Endothelial cell of umbilical vein (primary cell): Measurements from ENCODE around the gene EEFSEC. TPM values are rescaled to one million over a fixed set of nuclear protein-coding genes. Genes with fewer than 3 reads are reported as not detected.

Experiments
- BruUV-seq: library from RNA; stranded (reverse); fragments of 400-500 nt; replicated peaks from 2 replicates; lab custom pipeline; 2021; lab: Mats Ljungman, UMichigan
- CTCF ChIA-PET: fragments of 300-600, 350-600 bp; sonication (Branson Sonifier 250); formaldehyde crosslinking; loops from one replicate; lab custom pipeline; 2021; ENCODE audit warnings: antibody characterized with exemption, inconsistent platforms; lab: Charles Lee
- POLR2A ChIA-PET: fragments of 300-600, 350-600 bp; sonication (Branson Sonifier 250); formaldehyde crosslinking; loops from one replicate; lab custom pipeline; 2021; ENCODE audit warnings: antibody characterized with exemption, inconsistent platforms; lab: Charles Lee
- DNase-seq: peaks from one replicate; pipeline ENCODE4 v3.0.0-alpha.2; 2011; ENCODE audit warnings: low read depth, low spot score
- FAIRE-seq: peaks from 2 replicates; lab custom pipeline; 2011; peaks lifted over from hg19 to GRCh38; lab: Jason Lieb, UNC
- H2AFZ ChIP-seq: 2 replicates; pipeline ENCODE4 v1.6.0; 2012; ENCODE audit warnings: low read depth, low read length, control low read depth, inconsistent platforms
- H3K27ac ChIP-seq: 2 replicates; pipeline ENCODE4 v1.5.1; 2011; ENCODE audit warnings: low read depth, mild to moderate bottlenecking, control low read depth, low read length, moderate library complexity; ENCODE audit not compliant: insufficient read depth
- H3K27me3 ChIP-seq, 2 experiments: 2 replicates each; pipeline versions ENCODE4 v1.6.0 to v1.6.1; 2011; ENCODE audit warnings: low read length in 2 of 2, mixed read lengths in 1 of 2; ENCODE audit not compliant: control insufficient read depth in 2 of 2, insufficient read depth in 2 of 2
- H3K36me3 ChIP-seq, 2 experiments: 2 replicates in 1 of 2; 3 replicates in 1 of 2; pipeline ENCODE4 v1.5.1; 2011; ENCODE audit warnings: low read length in 2 of 2, mild to moderate bottlenecking in 1 of 2, moderate library complexity in 1 of 2; ENCODE audit not compliant: control insufficient read depth in 2 of 2, insufficient read depth in 2 of 2; ENCODE audit errors: extremely low read depth in 1 of 2
- H3K4me1 ChIP-seq: 3 replicates; pipeline ENCODE4 v1.5.1; 2011; ENCODE audit warnings: mild to moderate bottlenecking, low read length; ENCODE audit not compliant: control insufficient read depth, insufficient read depth; ENCODE audit errors: extremely low read depth
- H3K4me2 ChIP-seq: 2 replicates; pipeline ENCODE4 v1.6.1; 2011; ENCODE audit warnings: low read length, control low read depth, mixed read lengths; ENCODE audit not compliant: insufficient read depth
- H3K4me3 ChIP-seq, 3 experiments: fragments of 200-600 bp in 1 of 3; sonication (generic), shearing (Covaris generic) in 1 of 3; replicated peaks in 1 of 3; 2 replicates each; pipeline ENCODE4 v1.5.1; 2011 to 2016; ENCODE audit warnings: control low read depth in 3 of 3, low read length in 3 of 3, mild to moderate bottlenecking in 2 of 3, inconsistent platforms in 1 of 3, low read depth in 1 of 3, moderate library complexity in 1 of 3; ENCODE audit not compliant: insufficient read depth in 1 of 3
- H3K79me2 ChIP-seq: 2 replicates; pipeline ENCODE4 v1.6.0; 2012; ENCODE audit warnings: low read length, inconsistent platforms; ENCODE audit not compliant: control insufficient read depth, insufficient read depth
- H3K9ac ChIP-seq: replicated peaks from 2 replicates; pipeline ENCODE3; 2011; ENCODE audit warnings: low read length, control low read depth; ENCODE audit not compliant: insufficient read depth; ENCODE audit errors: extremely low read depth
- H3K9me1 ChIP-seq: replicated peaks from 3 replicates; pipeline ENCODE4 v1.6.0; 2011; ENCODE audit warnings: mild to moderate bottlenecking, low read length; ENCODE audit not compliant: control insufficient read depth, insufficient read depth; ENCODE audit errors: extremely low read depth
- H3K9me3 ChIP-seq: replicated peaks from 2 replicates; pipeline ENCODE4 v1.5.1; 2012; ENCODE audit warnings: low read length, inconsistent platforms; ENCODE audit not compliant: control insufficient read depth, insufficient read depth
- H4K20me1 ChIP-seq: replicated peaks from 2 replicates; pipeline ENCODE3; 2011; ENCODE audit warnings: mild to moderate bottlenecking, low read length; ENCODE audit not compliant: control insufficient read depth, insufficient read depth; ENCODE audit errors: extremely low read depth
- EZH2 ChIP-seq: IDR thresholded peaks from 2 replicates; pipeline ENCODE4 v1.6.1; 2012; ENCODE audit warnings: borderline replicate concordance, low read depth, mild to moderate bottlenecking, moderate library complexity, low read length, inconsistent platforms; ENCODE audit not compliant: severe bottlenecking
- FOS ChIP-seq: IDR thresholded peaks from 2 replicates; pipeline ENCODE4 v1.6.1; 2011; ENCODE audit warnings: mild to moderate bottlenecking, low read length, moderate library complexity, borderline replicate concordance; ENCODE audit not compliant: insufficient read depth
- GATA2 ChIP-seq: IDR thresholded peaks from 2 replicates; pipeline ENCODE4 v1.7.0; 2011; ENCODE audit warnings: low read depth, mild to moderate bottlenecking, moderate library complexity, mixed read lengths, low read length; ENCODE audit not compliant: insufficient read length, insufficient read depth
- JUN ChIP-seq: IDR thresholded peaks from 2 replicates; pipeline ENCODE4 v1.6.1; 2011; ENCODE audit warnings: borderline replicate concordance, low read depth; ENCODE audit not compliant: insufficient read length, insufficient read depth
- MYC ChIP-seq: IDR thresholded peaks from one replicate; pipeline ENCODE4 v1.6.1; 2011; ENCODE audit warnings: mild to moderate bottlenecking, low read depth, low read length
- POLR2A ChIP-seq: IDR thresholded peaks from 2 replicates; pipeline ENCODE4 v1.6.1; 2012; ENCODE audit warnings: low read depth, mild to moderate bottlenecking, control low read depth, low read length
- POLR2AphosphoS5 ChIP-seq: IDR thresholded peaks from 2 replicates; pipeline ENCODE4 v1.6.1; 2012; ENCODE audit warnings: low read depth, mild to moderate bottlenecking, control low read depth, low read length, moderate library complexity; ENCODE audit not compliant: insufficient read depth
- dilution Hi-C: fragments of 300-500 bp; cut with MboI; formaldehyde crosslinking; loops from one replicate; pipeline ENCODE4 v1.15.0; 2019; ENCODE audit warnings: low sequenced_read_pairs; ENCODE audit not compliant: extremely low pct_ligation_motif_present
- intact Hi-C: fragments of 100-400 bp; cut with micrococcal nuclease; formaldehyde crosslinking; loops from one replicate; pipeline ENCODE4 v1.10.0; 2022
- polyA plus RNA-seq, 4 experiments: library from polyadenylated mRNA; depleted of rRNA in 3 of 4; stranded (reverse) in 3 of 4; unstranded in 1 of 4; fragments of >200 nt; gene quantifications; 2 replicates each; pipeline versions ENCODE4 v1.2.1 to v1.2.3, GENCODE V29; 2011 to 2012; ENCODE audit warnings: missing spikeins in 1 of 4
- total RNA-seq: library from RNA; stranded (reverse); gene quantifications from 2 replicates; pipeline ENCODE4 v1.2.3, GENCODE V29; 2021
- TF ChIP-seq, protein P1 (sequence below), 2 donors: IDR thresholded peaks; 1 replicate in 1 of 2; 2 replicates in 1 of 2; pipeline ENCODE4 v1.5.1; 2011; ENCODE audit warnings: low read length in 2 of 2, mild to moderate bottlenecking in 2 of 2, moderate library complexity in 2 of 2, control low read depth in 1 of 2, inconsistent platforms in 1 of 2, low read depth in 1 of 2; ENCODE audit not compliant: insufficient read depth in 1 of 2; ENCODE audit errors: extremely low read depth in 1 of 2
- TF ChIP-seq, protein P2 (sequence below): IDR thresholded peaks from 2 replicates; pipeline ENCODE4 v1.6.1; 2011; ENCODE audit not compliant: insufficient read depth, insufficient read length

Gene EEFSEC
- total and polyA plus RNA-seq, 2 donors (not counting 3 experiments of a cell fraction or from before 2014, with no cell fraction given): 13.1 to 14.5 TPM

DNA sequence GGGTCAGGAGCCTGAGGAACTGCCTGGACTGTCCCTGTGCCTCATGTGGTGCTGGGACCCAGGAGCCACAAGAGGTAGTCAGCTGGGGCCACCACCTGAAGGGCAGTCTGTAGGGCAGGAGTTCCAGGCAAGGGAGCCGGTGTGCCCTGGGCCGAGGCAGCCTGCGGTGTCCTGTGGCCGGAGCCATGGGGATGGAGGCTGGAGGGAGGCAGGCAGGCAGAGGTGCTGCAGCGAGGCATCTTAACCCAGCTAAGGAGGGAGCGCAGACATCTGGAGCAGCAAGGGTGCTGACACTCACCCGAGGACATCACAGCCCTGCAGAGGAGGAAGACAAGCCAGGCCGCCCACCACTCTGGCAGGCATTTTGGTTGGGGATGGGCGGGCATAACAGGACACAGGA, 235.7 kb downstream of the EEFSEC start:
- H3K27me3 ChIP-seq: no peaks in the 10 kb centered on the region
- H3K27ac ChIP-seq: no peak overlapping the region
- no peak for FAIRE-seq
- no peak overlapping the region for H3K4me3 ChIP-seq
- DNase-seq: no peak
- no peak overlapping the region for H2AFZ ChIP-seq
- H3K36me3 ChIP-seq: no peaks in the 10 kb centered on the region
- dilution Hi-C loops (no loop called here), intact Hi-C loops (no loop called here)
- H3K4me2 ChIP-seq: no peak overlapping the region
- TF ChIP-seq, protein P1, sequence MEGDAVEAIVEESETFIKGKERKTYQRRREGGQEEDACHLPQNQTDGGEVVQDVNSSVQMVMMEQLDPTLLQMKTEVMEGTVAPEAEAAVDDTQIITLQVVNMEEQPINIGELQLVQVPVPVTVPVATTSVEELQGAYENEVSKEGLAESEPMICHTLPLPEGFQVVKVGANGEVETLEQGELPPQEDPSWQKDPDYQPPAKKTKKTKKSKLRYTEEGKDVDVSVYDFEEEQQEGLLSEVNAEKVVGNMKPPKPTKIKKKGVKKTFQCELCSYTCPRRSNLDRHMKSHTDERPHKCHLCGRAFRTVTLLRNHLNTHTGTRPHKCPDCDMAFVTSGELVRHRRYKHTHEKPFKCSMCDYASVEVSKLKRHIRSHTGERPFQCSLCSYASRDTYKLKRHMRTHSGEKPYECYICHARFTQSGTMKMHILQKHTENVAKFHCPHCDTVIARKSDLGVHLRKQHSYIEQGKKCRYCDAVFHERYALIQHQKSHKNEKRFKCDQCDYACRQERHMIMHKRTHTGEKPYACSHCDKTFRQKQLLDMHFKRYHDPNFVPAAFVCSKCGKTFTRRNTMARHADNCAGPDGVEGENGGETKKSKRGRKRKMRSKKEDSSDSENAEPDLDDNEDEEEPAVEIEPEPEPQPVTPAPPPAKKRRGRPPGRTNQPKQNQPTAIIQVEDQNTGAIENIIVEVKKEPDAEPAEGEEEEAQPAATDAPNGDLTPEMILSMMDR (IDR thresholded peaks at IDR 0.05; ENCODE audit: extremely low read depth in 1 of 2, insufficient read depth in 1 of 2, low read depth in 1 of 2, low read length in 2 of 2): no peak
- H4K20me1 ChIP-seq: no peaks in the 10 kb centered on the region
- BruUV-seq: no TSS peak
- H3K9me3 ChIP-seq: no peaks in the 10 kb centered on the region
- no peak overlapping the region for H3K9ac ChIP-seq
- H3K79me2 ChIP-seq: no peaks in the 10 kb centered on the region
- no peaks in the 10 kb centered on the region for H3K4me1 ChIP-seq
- no peaks in the 10 kb centered on the region for H3K9me1 ChIP-seq
- POLR2A ChIA-PET: no interaction called here
- CTCF ChIA-PET: no interaction called here

DNA sequence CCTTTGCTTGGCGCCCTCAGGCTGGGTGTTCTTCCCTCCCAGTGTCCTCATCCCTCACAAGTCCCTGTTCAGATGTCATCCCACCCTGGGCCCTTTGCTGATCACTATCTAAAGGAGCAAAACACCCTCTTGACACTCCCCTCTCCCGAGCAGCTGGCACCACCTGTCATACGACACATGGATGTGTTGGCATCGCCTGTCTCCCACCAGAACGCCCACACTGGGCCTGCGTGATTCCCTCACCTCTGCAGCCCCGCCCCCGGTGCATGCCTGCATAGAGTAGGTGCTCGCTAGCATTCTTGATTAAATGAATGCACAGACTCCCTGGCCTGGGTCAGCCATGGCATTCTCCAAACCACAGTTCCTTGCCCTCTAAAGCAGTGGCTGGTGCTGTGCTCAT, 237.6 kb downstream of the EEFSEC start:
- no TSS peak for BruUV-seq
- no peaks in the 10 kb centered on the region for H3K9me1 ChIP-seq

More for the DNA sequence above, 237.6 kb downstream of the EEFSEC start:
- H4K20me1 ChIP-seq: no peaks in the 10 kb centered on the region
- H3K4me3 ChIP-seq: no peak overlapping the region
- H3K4me1 ChIP-seq: peaks cover 6% of the 10 kb centered on the region
- H3K9me3 ChIP-seq: no peaks in the 10 kb centered on the region
- H3K27ac ChIP-seq: no peak overlapping the region
- CTCF ChIA-PET: no interaction called here
- intact Hi-C loops (no loop called here), dilution Hi-C loops (no loop called here)
- no peaks in the 10 kb centered on the region for H3K79me2 ChIP-seq
- DNase-seq (no peak), FAIRE-seq (no peak)
- no peak overlapping the region for H3K4me2 ChIP-seq
- TF ChIP-seq, protein P2, sequence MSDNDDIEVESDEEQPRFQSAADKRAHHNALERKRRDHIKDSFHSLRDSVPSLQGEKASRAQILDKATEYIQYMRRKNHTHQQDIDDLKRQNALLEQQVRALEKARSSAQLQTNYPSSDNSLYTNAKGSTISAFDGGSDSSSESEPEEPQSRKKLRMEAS: no peak
- TF ChIP-seq MYC (no peak), EZH2 (no peak), POLR2A (no peak), JUN (no peak), FOS (no peak), GATA2 (no peak), POLR2AphosphoS5 (no peak)
- TF ChIP-seq, protein P1 (IDR thresholded peaks at IDR 0.05; ENCODE audit: extremely low read depth in 1 of 2, insufficient read depth in 1 of 2, low read depth in 1 of 2, low read length in 2 of 2): no peak
- no peak overlapping the region for H2AFZ ChIP-seq
- no peak overlapping the region for H3K9ac ChIP-seq
- no peaks in the 10 kb centered on the region for H3K27me3 ChIP-seq
- no peaks in the 10 kb centered on the region for H3K36me3 ChIP-seq
- POLR2A ChIA-PET: no interaction called here
